GM19395 (cell line): ENCODE measurements around the gene NCAM2.

ENCODE experiments used
- ATAC-seq: cut with Tn5 transposase; IDR thresholded peaks from one replicate; pipeline ENCODE4 v1.9.1; 2021; ENCODE audit warnings: mild to moderate bottlenecking, moderate library complexity; ENCODE audit not compliant: unreplicated experiment

NCAM2 gene

DNA sequence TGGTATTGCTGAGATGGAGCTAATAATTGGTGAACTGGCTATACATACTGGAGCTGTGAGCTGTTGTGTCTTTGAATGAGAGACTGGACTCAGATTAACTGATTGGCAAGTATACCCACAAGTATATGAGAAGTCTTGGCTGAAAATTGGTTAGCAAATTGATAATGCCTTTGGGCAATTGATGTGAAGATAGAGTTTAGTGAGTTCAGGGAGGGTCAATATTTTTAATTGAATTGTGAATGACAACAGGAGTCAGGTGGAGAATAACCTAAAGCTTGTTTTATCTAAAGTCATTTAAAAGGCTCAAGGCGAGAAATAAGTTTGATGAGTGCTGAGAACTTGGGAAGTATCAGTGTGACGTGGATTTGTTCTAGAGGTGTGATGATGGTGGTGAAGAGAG, 27.5 kb downstream of the NCAM2 start:
- ATAC-seq, result no peak

DNA sequence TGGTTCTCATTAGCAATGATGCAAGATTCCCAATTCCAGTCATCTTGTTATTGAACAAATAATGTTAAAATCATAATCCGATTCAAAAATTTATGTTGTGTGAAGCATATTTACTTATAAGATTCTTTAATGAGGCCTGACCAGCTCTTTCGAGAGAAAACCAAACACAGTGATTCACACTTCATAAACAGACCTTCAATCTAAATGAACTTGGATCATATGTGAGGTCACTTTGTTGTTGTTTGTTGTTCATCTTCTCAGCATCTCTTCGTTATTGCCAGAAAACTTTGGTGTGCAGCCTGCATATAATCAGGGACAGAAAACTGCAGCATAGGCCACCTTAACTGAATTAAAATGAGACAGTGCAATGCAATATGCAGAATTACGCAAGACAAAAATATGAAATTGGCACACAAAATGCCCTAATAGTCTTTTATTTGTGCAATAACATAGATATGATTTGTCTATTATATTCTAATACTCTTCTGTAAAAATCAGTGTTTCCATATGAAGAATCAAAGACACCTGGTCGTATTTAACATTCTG, 30.1 kb downstream of the NCAM2 start:
- ATAC-seq, result no peak

DNA sequence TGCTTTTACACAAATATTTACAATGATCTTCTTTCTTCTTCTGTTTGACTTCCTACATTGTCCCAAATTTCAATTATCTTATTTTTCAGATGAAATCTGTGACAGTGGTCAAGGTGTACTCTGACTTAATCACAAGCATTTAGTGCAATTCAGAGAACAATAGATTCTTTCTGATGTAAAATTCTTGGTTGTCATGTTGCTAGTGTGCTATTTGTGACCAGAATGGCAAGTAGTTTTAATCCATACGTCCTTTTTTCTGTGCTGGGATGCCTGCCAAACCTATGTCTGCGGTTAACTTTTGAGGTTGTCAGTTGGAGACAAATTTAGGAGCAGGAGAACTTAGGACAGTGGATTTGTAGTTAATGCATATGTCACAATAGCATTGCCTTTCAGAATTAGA, 31.0 kb downstream of the NCAM2 start:
- no peak for ATAC-seq

DNA sequence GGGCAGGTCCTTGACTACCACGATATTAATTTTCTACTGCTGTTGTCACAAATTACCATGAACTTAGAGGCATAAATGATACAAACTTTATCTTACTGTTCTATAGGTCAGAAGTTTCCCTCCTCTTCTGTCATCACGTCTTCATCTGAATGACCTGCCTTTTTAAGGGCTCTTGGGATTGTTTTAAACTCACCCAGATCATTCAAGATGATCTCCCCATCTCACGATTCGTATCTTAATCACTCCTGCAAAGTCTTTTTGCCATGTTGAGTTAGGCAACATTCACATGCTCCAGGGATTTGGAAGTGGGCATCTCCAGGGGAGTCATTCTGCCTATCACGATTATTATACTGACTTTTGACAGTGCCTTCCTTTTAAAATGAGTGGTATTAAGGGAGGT, 32.1 kb downstream of the NCAM2 start:
- no peak for ATAC-seq

DNA sequence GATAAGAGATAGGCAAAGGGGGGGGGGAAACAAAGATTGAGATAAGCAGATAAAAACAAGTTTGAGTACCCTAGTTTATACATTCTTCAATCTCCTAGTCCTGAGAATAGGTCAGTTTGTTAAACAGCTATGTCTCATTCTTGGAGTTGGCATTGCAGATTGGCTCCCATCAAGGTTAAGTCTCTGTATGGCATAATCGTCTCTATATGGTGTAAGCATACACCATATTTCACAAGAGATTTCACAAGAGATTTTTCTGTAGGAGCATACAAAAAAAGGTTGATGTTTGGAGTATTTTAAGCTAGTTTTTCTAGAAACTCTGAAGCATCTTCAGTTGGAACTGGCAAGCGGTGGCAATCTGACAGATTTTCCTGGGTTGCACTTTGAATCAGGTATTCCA, 35.8 kb downstream of the NCAM2 start:
- no peak for ATAC-seq

DNA sequence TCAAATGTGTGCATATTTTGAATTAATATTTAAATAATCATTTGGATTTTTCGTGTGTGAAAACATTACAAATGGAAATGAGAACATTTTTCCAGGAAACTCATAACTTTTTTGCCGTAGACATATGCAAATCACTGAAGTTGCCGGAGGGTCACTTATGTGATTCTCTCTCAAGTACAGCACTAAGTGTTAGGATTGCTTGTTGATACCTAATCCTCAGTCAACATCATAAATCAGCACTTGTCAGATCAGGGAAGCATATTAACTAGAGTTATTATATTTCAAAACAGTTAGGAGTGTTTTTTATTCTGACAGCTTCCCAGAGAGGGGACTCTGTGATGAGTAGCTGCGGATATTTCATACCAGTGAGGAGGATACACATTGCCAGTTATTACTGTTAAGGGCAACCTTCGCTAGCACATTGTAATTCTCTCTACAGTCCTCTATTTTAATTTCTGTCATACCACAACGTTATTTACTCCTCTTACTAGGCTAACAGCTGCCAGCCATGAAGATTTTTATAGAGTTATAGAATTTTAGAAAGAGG, 41.5 kb downstream of the NCAM2 start:
- ATAC-seq, result no peak

DNA sequence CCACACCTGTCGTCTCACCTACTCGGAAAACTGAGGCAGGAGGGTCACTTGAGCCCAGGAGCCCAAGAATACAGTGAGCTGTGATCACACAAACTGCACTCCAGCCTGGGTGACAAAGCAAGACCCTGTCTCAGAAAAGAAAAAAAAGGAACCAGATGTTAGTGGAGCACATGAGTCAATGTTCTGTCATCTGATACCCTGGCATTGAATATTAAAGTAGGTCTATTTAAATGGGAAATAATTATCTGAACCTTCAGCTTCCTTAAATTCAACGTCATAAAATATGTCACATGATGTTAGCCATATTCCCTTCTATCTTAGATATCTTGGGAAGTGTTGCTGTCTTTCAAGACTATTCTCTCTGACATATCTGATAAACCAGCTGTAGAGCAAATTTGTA, 47.3 kb downstream of the NCAM2 start:
- no peak for ATAC-seq

DNA sequence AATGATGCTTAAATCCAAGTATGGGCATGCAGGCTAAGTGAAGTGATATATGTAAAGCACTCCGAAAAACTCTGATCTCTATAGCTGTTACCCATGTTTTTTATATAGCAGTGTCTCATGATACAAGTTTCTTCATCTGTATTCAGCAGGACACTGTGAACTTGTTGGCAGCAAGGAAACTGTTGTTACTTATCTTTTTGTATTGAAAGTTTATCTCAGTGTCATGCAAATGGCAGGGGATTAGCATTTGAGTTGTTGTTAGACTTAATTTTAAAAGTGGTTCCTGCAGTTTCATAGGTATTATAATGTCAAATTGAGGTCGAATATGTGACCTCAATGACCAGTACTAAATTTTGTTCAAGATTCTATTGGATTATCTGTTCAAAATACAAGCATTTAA, 47.9 kb downstream of the NCAM2 start:
- no peak for ATAC-seq

DNA sequence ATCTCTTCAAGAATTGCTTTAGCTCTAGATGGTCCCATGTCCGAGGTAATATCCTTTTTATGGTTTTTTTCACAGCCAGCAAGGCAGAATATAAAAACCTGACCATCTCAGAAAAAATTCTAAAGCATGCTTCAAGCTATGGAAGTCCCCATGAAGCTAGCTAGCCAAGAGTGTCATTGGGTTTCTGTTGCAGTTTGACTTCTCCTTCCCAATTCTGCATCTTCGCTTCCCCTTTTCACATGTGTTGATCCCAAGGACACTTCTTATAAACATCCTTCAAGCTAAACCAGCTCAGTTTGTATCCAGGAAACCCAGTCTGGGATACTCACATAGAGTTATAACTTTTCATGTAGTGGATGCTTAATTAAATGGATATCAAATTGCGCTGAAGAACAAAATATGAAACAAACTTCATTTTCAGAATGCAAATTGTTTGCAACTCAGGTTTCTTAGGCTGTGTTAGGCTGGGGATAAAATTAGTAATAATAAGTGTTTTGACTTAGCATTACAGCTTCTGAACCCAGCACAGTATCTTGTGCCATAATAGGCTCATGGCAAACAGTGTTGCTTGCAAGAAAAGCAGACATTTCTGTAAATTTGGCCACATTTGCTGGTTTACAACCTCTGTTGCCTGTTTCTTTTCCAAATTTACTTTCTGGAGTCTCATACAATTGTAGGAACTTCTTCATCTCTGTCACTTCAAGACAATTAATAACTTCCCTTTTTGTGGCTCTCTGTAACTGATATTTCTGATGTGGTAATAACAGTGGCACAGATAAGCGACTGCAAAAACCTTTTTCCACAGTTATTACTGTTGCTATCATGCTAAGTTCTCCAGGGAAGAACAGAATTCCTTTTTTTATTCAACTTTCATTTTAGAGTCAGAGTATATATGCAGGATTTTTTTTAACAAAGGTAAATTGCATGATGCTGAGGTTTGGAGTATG, 53.2 kb downstream of the NCAM2 start:
- no peak for ATAC-seq

DNA sequence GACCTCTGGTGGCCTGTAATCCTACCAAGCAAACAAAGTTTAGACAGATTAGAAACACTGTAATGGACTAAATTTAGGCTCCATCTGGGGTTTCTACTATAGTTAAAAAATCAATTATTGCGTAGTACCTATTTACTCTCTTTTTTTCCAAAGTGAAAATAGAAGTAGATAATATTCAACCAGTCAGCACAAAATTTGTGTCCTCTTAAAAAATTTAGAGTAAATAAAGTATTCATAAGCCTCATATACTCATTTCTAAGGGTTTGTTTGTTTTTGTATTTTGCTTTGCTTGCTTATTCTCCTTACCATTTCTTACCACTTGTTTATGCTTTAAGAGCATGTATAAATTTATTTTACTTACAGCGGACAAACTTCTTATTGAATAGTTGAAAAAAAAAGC, 54.5 kb downstream of the NCAM2 start:
- ATAC-seq, result no peak

DNA sequence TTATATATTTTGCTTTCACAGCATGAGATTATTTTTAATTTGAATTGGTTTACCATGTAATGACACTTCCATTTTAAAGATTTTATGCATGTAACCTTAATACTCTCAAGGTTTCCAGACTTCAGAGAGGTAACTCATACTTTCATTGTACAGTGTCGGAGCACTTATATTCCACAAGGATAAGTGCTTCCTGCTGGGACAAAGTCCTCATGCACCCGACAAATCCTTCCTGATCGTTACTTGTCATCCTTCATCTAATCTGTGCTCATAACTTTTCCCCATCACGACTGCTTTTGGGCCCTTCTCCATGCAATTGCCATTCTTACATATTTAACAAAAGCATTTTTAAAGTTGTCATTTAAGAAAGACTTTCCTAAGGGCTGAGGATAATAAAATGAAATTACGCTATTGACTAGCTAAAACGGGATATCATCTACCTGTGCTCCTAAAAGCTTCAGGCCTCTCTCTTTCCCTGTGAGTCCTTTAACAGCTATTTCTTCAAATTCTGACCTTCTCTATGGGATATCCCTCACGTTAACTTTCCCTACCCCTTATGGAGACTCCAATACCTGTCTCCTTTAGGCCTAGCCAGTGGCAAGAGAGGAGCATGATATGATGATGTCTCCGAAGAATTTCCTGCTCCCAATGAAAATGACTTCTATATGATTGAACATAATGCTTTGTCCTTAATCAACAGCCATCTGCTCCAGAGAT, 59.3 kb downstream of the NCAM2 start:
- ATAC-seq, result no peak

DNA sequence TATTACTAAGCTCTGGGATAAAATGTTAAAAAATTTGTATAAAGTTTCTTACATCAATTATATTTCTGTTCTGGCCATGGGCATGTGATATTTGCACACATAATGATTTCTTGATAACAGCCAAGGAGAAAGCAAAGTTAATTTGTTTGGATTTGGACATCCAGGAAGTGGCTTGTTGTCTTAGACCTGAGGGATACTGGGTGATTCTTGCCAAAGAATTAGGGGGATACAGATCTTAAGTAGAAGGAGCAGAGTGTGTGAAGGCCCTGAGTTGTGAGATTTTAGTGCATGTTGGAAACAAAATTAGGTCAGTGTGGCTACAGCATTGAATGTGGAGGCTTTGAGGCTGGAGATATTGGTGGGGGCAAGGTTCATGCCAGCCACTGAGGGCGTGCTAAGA, 65.6 kb downstream of the NCAM2 start:
- ATAC-seq, result no peak

DNA sequence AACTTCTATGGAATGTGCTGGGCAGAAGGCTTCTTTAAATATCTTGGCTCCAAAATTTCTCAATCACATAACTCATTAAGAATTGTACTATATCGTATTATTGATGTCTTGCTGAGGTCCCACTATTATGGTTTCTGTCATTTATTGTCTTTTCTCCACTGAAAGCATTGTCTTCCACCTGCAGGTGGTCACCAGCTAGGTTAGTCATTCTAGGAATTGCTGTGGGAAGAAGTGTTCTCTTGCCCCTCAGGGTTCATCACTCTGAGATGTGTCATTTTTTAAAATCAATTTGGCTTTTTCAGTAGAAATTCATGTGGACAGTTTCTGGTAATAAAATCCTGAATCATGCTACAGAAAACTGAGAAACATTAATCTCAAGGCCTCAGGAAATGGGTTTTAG, 66.1 kb downstream of the NCAM2 start:
- ATAC-seq, result no peak

DNA sequence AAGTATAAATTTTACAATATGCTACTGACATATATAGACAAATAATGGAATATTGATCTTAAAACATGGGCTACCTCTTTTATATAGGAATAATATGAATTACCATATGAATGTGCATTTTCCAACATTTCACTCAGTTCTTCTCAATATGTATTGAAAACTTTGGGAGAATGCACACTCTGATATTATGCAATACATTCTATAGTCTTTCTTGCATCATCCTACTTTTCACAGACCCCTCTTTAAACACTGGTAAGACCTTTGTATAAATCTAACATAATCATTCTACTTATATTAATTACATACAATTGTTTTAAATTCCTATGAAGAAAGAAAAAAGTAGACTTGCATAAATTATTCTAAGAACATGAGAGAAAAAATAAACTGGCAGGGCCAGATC, 69.2 kb downstream of the NCAM2 start:
- no peak for ATAC-seq

DNA sequence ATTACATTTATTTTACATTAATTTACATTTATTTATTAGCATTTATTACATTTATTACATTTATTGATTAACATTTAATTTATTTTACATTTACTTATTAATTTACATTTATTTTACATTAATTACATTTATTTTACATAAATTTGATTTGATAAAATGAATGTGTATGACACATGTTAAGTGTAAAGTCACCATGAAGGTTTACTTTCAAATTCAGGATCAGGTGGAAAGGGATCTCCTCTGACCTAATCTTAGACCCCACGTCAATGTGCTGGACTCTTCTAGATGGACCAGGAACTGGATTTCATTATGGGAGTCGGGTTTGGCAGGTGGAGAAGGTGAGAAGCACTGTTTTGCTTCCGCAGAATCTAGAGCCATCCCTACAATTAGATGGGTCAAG, 76.1 kb downstream of the NCAM2 start:
- ATAC-seq, result no peak

DNA sequence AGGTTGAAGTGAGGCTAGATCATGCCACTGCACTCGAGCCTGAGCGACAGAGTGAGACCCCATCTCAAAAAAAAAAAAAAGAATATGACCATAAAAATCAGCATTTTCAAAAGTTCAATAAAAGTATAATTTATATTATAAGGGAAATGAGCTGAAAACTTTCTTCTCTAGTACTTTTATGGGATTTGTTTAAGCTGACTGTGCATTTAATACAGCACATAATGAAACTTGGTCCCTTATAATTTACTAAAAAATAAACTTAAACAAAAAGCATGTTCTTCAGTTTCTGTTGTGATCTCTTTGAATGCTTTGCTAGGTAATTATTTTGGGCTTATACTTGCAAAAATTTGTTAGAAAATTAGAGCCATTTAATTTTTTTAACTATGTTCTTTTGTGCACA, 77.8 kb downstream of the NCAM2 start:
- ATAC-seq, result no peak

DNA sequence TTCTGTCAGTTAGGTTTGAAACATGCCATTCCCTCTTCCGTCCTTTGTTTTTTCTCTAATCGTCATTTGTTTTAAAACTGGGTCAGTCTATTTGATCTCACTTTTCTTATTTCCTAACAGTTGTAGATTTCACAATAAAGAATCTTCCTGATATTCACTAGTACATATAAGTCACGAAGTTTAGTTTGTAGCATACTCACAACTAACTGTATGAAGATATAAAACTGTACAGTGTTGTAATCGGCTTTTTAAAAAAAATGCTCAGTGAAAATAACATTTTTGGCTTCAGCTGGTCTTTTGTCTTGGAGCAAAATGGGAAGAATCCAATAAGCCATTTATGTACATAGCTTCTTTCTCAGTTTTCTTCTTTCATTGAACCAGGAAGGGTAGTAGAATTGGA, 78.3 kb downstream of the NCAM2 start:
- ATAC-seq, result no peak

DNA sequence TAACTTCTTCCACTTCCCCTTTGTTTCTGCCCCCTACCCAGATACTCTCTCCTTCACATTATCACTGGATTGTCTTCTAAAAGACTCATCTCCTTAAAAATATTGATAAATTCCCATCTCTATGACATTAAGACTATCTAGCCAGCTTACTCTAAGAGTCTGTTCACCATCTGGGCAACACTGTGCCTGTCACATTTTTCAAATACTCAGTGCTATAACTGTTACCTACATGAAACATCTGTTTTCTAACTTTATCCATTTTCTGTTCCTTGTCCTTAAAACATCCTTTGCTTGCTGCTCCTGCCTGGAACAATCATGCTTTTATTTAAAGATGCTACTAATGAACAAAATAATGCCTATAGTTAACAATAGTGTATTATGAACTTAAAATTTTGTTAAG, 81.4 kb downstream of the NCAM2 start:
- ATAC-seq, result no peak

DNA sequence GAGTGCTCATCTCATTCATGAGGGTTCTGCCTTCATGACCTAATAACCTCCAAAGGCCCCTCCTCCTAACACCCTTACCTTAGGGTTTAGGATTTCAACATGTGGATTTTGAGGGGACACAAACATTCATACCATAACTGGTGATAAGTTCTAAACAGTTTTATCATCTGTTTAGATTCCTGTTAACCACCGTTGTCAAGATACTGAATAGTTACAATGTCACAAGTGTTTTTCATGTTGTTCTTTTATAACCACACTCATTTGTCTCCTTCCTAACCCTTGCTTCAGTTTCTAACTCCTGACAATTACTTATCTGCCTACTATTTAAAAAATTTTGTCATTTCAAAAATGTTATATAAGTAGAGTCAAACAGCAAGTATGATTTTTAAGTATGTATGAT, 86.0 kb downstream of the NCAM2 start:
- no peak for ATAC-seq

DNA sequence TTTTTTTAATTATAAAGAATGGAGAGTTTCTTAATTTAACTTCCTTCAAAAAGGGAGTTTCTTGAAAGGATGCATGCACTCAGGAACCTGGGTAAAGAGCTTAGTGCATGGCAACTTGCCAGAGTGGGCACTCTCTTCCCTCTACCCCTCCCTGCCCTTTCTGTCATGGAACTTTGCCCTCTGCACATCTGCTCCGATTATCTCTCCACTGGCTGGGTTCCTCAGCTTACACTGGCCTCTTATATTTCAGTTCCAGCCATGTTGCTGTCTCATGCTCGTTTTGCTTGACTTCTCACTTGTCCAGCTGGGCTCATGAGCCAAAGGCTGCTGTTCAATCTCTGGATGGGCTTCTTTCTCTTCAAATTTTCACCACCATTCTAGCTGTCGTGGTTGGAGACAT, 87.0 kb downstream of the NCAM2 start:
- ATAC-seq, result no peak

DNA sequence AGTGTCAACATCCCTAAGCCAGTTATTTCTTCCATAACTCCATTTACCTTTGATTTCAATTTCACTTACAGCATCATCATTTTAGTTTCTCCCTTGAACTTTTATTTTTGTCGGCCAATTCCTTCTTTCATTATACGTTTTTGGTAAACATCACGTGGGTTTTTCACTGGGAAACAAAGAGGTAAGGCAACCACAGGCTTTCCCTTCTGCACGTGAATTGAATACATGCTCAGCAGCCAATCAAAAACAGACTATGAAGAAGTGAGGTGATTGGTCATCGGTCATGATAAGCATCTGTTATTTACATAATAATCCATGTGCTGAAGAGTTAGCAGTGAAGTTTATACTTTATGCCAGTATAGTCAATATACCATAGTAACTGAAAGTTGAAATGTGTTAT, 98.7 kb downstream of the NCAM2 start:
- ATAC-seq, result no peak

DNA sequence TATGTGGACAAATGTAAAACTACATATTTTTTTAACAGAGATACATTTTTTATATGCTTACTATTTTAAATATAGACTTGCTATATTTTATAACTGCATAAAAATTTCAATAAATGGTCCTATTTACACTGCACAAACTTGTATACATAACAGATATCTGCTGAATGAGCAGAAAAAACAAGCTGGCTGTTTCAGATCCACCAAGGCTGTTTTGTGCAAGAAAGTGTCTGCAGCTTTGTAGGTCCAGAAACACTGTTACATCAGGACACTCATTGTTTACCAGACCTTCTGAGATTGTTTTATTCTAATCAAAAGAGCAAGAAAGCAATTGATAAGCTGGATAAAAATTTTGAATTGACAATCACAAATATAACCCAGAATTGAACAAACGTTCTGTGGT, 99.3 kb downstream of the NCAM2 start:
- no peak for ATAC-seq
